CD4-positive, alpha-beta T cell (primary cell): Measurements from ENCODE around the gene MYO1E. TPM values are rescaled to one million over a fixed set of nuclear protein-coding genes. Genes with fewer than 3 reads are reported as not detected.

Experiments
- ATAC-seq: fragments of 200-7000 bp; cut with Tn5 transposase; one replicate; pipeline ENCODE4 v1.10.0; 2022; ENCODE audit warnings: mild to moderate bottlenecking; ENCODE audit not compliant: poor library complexity
- CTCF ChIA-PET: fragments of 350-600 bp; sonication (Branson Sonifier 250); formaldehyde crosslinking; loops from one replicate; lab custom pipeline; 2021; ENCODE audit warnings: antibody characterized with exemption, inconsistent platforms; lab: Charles Lee
- POLR2A ChIA-PET: fragments of 350-600 bp; sonication (Branson Sonifier 250); formaldehyde crosslinking; loops from one replicate; lab custom pipeline; 2021; ENCODE audit warnings: antibody characterized with exemption, inconsistent platforms; lab: Charles Lee
- DNase-seq, 14 experiments: peaks; one replicate each; pipeline ENCODE4 v3.0.0-alpha.2; 2013 to 2020; ENCODE audit warnings: mixed read lengths in 2 of 14
- H3K27ac ChIP-seq, 2 donors: one replicate each; pipeline versions ENCODE4 v1.5.1 to v1.7.0; 2013; ENCODE audit warnings: low read length in 2 of 2, low read depth in 1 of 2, mild to moderate bottlenecking in 1 of 2
- H3K27me3 ChIP-seq, 2 experiments: 1 replicate in 1 of 2; 2 replicates in 1 of 2; pipeline versions ENCODE4 v1.6.1 to v1.7.0; 2013; ENCODE audit warnings: low read length in 2 of 2, control low read depth in 1 of 2, mild to moderate bottlenecking in 1 of 2, moderate library complexity in 1 of 2; ENCODE audit not compliant: insufficient read depth in 2 of 2, control insufficient read depth in 1 of 2
- H3K36me3 ChIP-seq: one replicate; pipeline ENCODE4 v1.6.1; 2013; ENCODE audit warnings: low read length, control low read depth; ENCODE audit not compliant: insufficient read depth
- H3K4me1 ChIP-seq: one replicate; pipeline ENCODE4 v1.6.1; 2013; ENCODE audit warnings: low read length, control low read depth; ENCODE audit not compliant: insufficient read depth
- H3K4me3 ChIP-seq: one replicate; pipeline ENCODE4 v1.5.1; 2013; ENCODE audit warnings: mild to moderate bottlenecking, low read length, moderate library complexity
- H3K9me3 ChIP-seq, 2 experiments: 1 replicate in 1 of 2; 2 replicates in 1 of 2; pipeline versions ENCODE4 v1.6.1 to v1.7.0; 2013; ENCODE audit warnings: low read length in 2 of 2, mild to moderate bottlenecking in 2 of 2, control low read depth in 1 of 2, moderate library complexity in 1 of 2; ENCODE audit not compliant: control insufficient read depth in 1 of 2, insufficient read depth in 1 of 2
- H3K27ac Mint-ChIP-seq: one replicate; pipeline ENCODE4 v1.8.0; 2020; ENCODE audit warnings: mixed read lengths
- H3K27me3 Mint-ChIP-seq: one replicate; pipeline ENCODE4 v1.8.0; 2021; ENCODE audit warnings: mixed read lengths
- H3K36me3 Mint-ChIP-seq: one replicate; pipeline ENCODE4 v1.8.0; 2021; ENCODE audit warnings: low read depth, mixed read lengths
- H3K4me1 Mint-ChIP-seq: one replicate; pipeline ENCODE4 v1.8.0; 2021; ENCODE audit warnings: low read depth, mixed read lengths
- H3K4me3 Mint-ChIP-seq: one replicate; pipeline ENCODE4 v1.8.0; 2020; ENCODE audit warnings: mild to moderate bottlenecking, mixed read lengths
- H3K9me3 Mint-ChIP-seq: one replicate; pipeline ENCODE4 v1.8.0; 2020; ENCODE audit warnings: mixed read lengths
- CTCF ChIP-seq: fragments of 200-600 bp; IDR thresholded peaks from one replicate; pipeline ENCODE4 v1.8.0; 2022; ENCODE audit warnings: antibody characterized with exemption, mild to moderate bottlenecking
- intact Hi-C, 2 experiments: fragments of 100-400 bp; cut with DNase I in 1 of 2; cut with micrococcal nuclease in 1 of 2; formaldehyde crosslinking; loops; one replicate each; pipeline versions ENCODE4 v1.15.1 to v1.9.0; 2023 to 2025; cut with DNase I, micrococcal nuclease
- total RNA-seq, 174 experiments: library from RNA in 2 of 174; stranded (reverse) in 2 of 174; gene quantifications; one replicate each; pipeline ENCODE4 v1.2.3 and lab custom pipeline; 2021 to 2026

MYO1E gene
- total RNA-seq, 2 experiments from 2014 or later: 0.59 to 0.63 TPM

GRCh38 chr15:59186501-59186900 is 186.2 kb downstream of the MYO1E start:
- Mint-ChIP-seq H3K4me1 (no peaks in the 10 kb centered on the region), H3K27me3 (peaks cover 10% of the 10 kb centered on the region), H3K4me3 (no peak overlapping the region), H3K36me3 (no peaks in the 10 kb centered on the region), H3K9me3 (no peaks in the 10 kb centered on the region), H3K27ac (no peak overlapping the region)
- no peak for TF ChIP-seq CTCF
- Histone ChIP-seq H3K4me3 (no peak overlapping the region), H3K36me3 (no peaks in the 10 kb centered on the region), H3K27me3 (no peaks in the 10 kb centered on the region), H3K4me1 (no peaks in the 10 kb centered on the region), H3K9me3 (peaks cover 4 to 9% of the 10 kb centered on the region in 2 experiments), H3K27ac (no peak overlapping the region)
- DNase-seq (no peak), ATAC-seq (no peak)
- intact Hi-C loops: no loop called here
- ChIA-PET CTCF (no interaction called here), POLR2A (no interaction called here)

DNA sequence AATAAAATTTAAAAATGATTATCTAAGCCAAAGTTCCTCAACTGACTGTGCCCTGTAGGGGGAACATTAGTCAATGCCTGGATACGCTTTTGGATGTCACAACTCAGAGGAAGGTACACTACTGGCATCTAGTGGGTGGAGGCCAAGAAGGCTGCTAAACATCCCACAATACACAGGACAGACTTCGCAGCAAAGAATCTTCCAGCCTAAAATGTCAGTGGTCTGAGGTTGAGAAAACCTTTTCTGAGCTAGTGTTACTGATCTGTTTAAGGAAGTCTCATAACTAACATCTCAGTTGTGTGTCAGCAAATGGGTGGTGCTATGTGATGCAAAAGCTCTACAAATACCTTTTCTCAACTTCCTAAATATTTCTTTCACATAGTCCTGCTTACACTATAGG is 186.9 kb downstream of the MYO1E start:
- H3K4me3 ChIP-seq: no peak overlapping the region
- no peaks in the 10 kb centered on the region for H3K27me3 ChIP-seq
- no peaks in the 10 kb centered on the region for H3K9me3 Mint-ChIP-seq
- H3K27ac ChIP-seq: no peak overlapping the region
- TF ChIP-seq CTCF: no peak
- ChIA-PET POLR2A (no interaction called here), CTCF (no interaction called here)
- no peak for ATAC-seq
- H3K4me1 ChIP-seq: no peaks in the 10 kb centered on the region
- no peak overlapping the region for H3K4me3 Mint-ChIP-seq
- H3K36me3 ChIP-seq: no peaks in the 10 kb centered on the region
- H3K27me3 Mint-ChIP-seq: peaks cover 7% of the 10 kb centered on the region
- no peaks in the 10 kb centered on the region for H3K4me1 Mint-ChIP-seq
- peak in 2 of 14 experiments; percentile 36 to 46 for DNase-seq
- H3K27ac Mint-ChIP-seq: no peak overlapping the region
- intact Hi-C loops: no loop called here
- H3K9me3 ChIP-seq: peaks cover 5 to 9% of the 10 kb centered on the region in 2 experiments
- no peaks in the 10 kb centered on the region for H3K36me3 Mint-ChIP-seq

DNA sequence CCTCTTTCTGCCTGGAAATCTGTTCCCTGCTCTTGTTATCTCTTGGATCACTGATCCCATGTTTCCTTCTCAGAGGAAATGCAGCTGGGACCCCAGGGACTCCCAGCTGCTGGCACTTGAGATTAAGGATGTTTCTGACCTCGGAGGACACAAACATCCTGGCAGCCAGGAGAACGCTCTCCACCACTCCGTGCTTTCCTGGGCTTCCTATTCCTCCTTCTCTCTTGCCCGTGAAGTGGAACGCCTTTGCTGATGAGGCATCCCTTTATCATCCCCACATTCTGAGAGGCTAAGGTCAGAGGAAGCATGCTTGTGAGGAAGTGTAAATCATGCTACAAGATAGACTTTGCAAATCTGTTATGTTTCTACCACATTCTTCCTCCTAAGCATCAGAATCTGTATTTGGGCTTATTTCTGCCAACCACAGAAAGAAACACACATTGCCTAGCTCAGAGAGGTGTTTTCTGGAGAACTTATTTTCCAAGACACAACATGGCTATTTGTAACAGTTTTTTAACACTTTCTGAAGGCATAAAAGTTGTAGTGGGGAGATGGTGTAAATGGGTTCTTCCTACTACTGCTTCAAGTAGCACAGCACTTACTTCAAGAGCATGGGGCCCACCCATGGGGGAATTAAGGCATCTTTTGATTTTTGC is 191.6 kb downstream of the MYO1E start:
- H3K9me3 ChIP-seq: peaks cover 5 to 9% of the 10 kb centered on the region in 2 experiments
- intact Hi-C loops: no loop called here
- no peak overlapping the region for H3K4me3 Mint-ChIP-seq
- H3K36me3 ChIP-seq: no peaks in the 10 kb centered on the region
- H3K27me3 ChIP-seq: no peaks in the 10 kb centered on the region
- H3K27ac ChIP-seq: no peak overlapping the region
- DNase-seq (no peak), ATAC-seq (no peak)
- TF ChIP-seq CTCF: no peak
- no peaks in the 10 kb centered on the region for H3K9me3 Mint-ChIP-seq
- H3K4me3 ChIP-seq: no peak overlapping the region
- H3K27ac Mint-ChIP-seq: no peak overlapping the region
- no peaks in the 10 kb centered on the region for H3K4me1 ChIP-seq
- H3K27me3 Mint-ChIP-seq: peaks cover 15% of the 10 kb centered on the region
- no peaks in the 10 kb centered on the region for H3K4me1 Mint-ChIP-seq
- ChIA-PET POLR2A (no interaction called here), CTCF (no interaction called here)
- H3K36me3 Mint-ChIP-seq: no peaks in the 10 kb centered on the region
